Measurements from ENCODE around the gene PLGLB2.
"Not testable (repeated sequence)": the region's sequence is repeated elsewhere in the genome, so short reads cannot be mapped to it uniquely, and the experiment has no call there.

Gene PLGLB2

DNA sequence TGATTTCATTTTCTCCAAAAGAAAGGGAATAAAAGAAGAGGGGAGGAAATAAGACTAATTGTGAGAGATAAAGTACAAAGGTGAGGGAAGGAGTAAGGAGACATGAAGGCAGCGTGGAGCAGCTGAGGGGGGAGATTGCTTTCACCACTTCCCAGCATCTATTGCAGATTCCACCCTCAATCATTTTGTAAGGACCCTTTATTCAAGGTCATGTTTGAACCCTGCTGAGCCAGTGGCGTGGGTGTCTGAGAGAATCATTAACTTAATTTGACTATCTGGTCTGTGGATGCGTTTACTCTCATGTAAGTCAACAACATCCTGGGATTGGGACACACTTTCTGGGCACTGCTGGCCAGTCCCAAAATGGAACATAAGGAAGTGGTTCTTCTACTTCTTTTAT, at the start of gene PLGLB2:
Gene PLGLB2, plus strand, starts transcription at position 297 of the 400 bp plus-strand sequence. Its CDS starts 67 bp downstream, at position 364.
- not testable (repeated sequence) for DNase-seq

DNA sequence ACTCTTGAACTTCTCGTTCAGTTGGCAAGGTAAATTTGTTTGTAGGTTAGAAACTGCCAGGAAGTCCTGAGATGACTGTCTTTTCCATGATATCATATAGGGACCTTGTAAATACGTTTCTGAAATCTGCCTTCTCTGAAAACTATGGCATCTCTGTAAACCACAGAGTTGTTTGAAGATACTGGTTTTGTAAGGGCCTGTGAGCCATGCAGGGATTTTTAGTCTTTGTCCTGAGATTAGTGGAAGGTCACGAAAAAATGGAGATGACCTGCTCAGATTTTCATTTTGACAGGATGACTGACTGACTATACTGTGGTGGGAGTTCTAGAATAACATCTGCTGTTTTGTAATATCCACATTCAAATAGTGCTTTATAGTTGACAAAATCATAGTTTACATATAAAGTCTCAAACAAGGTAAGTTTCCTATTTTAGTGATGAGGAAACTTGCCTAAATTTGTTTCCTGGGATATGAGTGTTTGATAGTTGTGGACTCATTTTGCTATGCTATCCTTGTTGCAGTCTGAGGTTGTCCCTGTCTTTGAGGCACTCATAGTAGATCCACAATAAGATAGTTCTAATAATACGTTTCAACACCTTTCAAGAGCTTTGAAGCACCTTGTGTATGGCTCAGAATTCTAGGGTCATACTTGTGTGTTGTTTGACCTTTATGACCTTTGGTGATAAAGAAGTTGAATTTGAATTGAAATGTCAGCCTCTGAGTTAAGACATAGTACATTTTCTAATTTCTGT, 43.1 kb upstream of the PLGLB2 start:
- not testable (repeated sequence) for DNase-seq

DNA sequence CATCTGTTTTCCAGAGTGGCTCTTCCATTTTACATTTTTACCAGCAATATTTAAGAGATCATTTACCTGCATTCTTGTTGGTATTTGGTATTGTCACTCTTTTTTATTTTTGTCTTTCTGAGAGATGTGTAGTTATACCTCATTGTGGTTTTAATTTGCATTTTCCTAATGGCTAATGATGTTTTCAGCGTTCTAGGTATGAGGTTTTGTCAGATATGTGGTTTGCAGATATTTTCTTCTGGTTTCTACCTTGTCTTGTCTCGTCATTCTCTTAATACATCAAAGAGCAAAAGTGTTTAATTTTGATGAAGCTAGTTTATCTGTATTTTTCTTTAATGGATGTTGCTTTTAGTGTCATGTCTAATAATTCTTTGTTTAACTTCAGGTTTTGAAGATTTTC, 39.5 kb upstream of the PLGLB2 start:
- not testable (repeated sequence) for DNase-seq

DNA sequence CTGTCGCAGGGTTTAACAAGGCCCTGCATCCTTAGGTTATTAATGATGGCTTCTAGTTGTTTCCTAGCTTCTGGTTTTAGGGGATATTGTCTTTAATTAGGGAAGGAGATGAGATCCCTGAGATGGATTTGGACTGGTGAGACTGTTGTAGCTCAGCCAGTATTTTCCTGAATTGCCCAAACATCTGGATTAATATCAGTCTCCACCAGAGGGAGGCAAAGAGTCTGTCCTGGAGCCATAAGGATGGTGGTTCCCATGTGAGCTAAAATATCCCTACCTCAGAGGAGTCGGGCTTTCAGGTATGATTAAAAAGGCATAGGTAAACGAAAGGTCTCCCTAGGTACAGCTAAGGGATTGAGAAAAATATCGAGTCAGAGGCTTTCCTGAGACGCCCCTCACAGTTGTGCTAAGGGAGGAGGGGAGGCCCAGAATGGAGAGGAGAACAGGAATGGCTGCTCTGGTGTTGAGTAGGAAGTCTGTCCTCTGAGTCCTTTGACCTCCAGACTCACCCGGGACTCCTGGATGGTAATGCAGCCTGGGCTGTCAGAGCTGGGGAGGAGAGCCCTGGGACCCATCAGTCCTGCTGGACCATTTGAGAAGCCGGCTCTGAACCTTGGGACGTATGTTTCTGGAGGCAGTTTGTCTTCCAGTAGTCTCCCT, 19.8 kb upstream of the PLGLB2 start:
- not testable (repeated sequence) for DNase-seq

DNA sequence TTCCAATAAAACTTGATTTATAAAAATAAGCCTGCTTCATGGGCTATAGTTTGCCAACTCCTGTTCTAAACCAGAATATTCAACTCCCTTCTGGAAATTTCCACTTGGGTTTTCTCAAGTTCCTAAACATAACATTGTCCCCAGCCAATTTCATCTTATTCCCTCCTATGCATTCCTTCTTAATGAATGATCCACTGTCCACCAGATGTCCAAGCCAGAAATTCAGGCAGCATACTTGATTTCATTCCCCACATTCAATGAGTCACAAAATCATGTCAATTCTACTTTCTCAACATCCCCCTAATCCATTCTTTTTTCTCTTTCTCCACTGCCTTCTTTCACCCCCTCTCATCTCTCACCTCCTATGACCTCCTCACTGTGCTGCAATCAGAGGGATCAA, 7.0 kb upstream of the PLGLB2 start:
- not testable (repeated sequence) for DNase-seq

DNA sequence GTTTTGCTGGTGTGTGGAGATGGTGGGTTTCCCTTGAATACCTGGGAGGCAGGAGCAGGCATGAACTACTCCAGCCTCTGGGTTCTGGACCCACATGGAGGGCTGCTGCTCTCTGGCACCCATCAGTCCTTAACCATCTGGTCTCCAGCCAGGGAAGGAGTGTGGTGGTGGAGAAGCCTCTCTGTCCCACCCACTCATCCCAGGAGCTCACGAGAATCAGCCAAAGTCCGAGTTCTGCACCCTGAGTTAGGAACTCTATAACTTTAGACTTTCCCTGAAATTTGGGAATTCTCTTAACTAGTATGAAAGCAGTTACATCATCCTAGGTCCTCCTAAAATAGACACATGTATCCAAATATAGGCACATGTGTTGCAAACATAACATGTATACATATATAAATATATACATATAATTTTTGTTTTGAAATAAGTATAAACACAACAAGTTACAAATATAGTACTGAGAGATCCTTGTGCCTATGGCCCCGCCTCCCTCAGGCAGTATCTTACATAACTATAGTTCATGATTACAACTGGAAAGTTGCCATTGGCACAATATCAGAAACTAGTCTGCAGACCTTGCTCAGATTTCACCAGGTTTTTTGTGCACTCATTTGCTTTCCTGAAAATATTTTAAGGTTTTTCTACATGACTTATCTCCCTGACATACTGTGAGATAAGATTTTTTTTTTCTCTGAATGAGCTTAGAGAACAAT, 5.3 kb upstream of the PLGLB2 start:
- not testable (repeated sequence) for DNase-seq

DNA sequence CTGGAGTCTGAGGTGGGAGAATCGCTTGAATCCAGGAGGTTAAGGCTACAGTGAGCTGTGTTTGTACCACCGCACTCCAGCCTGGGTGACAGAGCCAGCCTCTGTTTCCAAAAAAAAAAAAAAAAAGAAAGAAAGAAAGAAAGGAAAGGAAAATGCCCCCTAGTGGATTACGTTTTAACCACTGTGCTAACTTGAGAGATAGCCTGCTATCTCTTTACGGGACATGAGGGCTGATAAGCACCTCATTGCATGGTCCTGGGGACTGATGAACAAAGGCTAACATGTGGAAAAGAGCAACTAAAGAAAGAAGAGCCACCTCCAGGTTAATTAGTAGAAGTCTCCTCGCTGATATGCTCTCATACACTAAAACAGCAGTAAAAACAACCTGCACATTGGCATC, 4.2 kb upstream of the PLGLB2 start:
- not testable (repeated sequence) for DNase-seq

DNA sequence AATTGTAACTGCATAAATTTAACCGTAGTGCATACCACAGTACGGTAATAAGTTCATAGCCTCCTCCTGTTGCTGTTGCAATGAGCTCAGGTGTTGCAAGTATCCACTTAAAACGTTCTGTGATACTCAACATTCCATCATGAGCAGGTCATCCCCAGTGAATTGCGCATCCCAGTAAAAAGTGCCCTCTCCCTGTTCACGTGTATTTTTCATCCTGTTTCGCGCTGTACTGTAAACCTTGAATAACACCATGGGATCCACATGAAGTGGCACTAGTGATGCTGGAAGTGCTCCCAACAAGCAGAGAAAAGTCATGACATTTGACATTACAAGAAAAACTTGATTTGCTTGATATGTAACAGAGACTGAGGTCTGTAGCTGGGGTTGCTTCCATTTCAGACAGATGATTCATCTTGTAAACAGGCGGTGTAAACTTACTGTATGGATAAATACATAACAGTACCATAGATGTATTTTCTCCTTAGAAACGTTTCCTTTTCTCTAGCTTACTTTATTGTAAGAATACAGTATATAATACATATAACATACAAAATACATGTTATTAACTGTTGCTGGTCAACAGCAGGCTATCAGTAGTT, 2.4 kb upstream of the PLGLB2 start:
- not testable (repeated sequence) for DNase-seq

DNA sequence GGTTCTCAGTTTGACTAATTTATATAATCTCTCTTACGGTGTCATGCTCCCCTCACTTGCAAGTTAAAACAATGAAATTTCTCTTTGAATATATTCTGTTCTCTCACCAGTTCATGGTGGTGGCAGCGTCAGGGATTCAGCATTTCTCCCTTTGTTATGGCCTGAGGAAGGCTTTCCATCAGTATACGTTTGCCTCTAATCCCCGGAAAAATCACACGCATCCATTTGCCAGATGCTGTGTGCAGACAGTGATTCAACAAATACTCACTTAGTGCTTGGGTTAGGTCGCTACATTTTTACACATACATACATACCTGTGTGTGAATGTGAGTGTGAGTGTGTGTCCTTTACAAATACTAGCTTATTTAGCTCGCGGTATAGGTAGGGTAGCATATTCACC, 637 bp downstream of the PLGLB2 start:
- DNase-seq: not testable (repeated sequence)

DNA sequence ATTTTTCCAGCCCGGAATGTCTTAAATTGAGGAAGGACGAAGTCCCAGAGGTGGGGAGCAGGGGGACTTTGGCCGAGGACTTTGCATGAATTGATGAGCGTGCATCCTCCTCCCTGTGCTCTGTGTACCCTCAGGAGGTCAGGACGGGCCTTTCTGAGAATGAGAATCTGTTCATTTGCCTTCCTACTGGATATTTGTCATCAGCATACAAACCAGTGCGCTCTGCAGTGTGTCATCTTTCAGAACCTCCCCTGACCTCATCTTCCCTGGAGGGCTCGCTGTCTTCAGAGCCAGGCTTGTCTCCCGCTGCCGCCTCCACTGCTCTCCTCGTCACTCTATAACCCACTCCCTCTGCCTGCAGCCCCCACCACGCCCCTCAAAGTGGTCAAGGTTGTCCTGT, 2.7 kb downstream of the PLGLB2 start:
- not testable (repeated sequence) for DNase-seq

DNA sequence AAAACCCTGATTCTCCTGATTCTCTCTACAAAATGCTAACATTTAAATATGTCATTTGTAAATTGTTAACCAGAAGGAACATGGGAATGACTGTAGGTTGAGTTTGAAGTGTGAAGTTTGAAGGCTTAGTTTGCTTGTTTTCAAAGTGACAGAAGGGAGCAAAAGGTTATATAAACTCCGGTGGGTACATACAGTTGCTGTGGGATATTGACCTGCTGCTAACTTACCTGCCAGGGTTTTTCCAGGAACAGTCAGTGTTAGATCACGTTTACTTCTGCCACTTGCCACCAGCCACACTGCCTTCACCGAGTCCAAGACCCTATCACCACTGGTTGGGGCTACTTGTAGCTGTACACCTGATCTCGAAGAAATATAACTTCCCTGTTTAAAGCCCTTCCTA, 6.9 kb downstream of the PLGLB2 start:
- DNase-seq: not testable (repeated sequence)
